Esophagus muscularis mucosa (tissue), 3 donors: ENCODE results near the gene MZT2B.
"Not testable (repeated sequence)": the region's sequence is repeated elsewhere in the genome, so short reads cannot be mapped to it uniquely, and the experiment has no call there.

ENCODE experiments used
- CTCF ChIP-seq, 3 experiments: fragments of 200-600 bp in 2 of 3; fragments of 450-650 bp in 1 of 3; sonication (generic) in 2 of 3; IDR thresholded peaks; one replicate each; pipeline ENCODE4 v1.5.1; 2017 to 2019; ENCODE audit warnings: antibody characterized with exemption in 3 of 3, mild to moderate bottlenecking in 2 of 3, moderate library complexity in 1 of 3
- POLR2AphosphoS5 ChIP-seq, 2 donors: sonication (generic); formaldehyde crosslinking; IDR thresholded peaks; one replicate each; pipeline ENCODE4 v1.6.1; 2017; ENCODE audit warnings: antibody characterized with exemption in 2 of 2

GRCh38 chr2:130230376-130230775 lies 48.3 kb downstream of the MZT2B start:
- TF ChIP-seq POLR2AphosphoS5, CTCF (IDR thresholded peaks at IDR 0.05): not testable (repeated sequence)
